Lower leg skin (tissue), 3 donors: ENCODE results near the gene PNKD.

Source experiments
- POLR2A ChIP-seq, 2 donors: fragments of 450-650 bp; IDR thresholded peaks; one replicate each; pipeline ENCODE4 v1.6.1; 2016 to 2017; ENCODE audit warnings: antibody characterized with exemption in 2 of 2, mild to moderate bottlenecking in 1 of 2, moderate library complexity in 1 of 2
- TF ChIP-seq, protein P1 (sequence below), 3 donors: fragments of 450-650 bp; IDR thresholded peaks; one replicate each; pipeline ENCODE4 v1.5.1; 2016; ENCODE audit warnings: antibody characterized with exemption in 3 of 3, mild to moderate bottlenecking in 3 of 3, moderate library complexity in 2 of 3

DNA sequence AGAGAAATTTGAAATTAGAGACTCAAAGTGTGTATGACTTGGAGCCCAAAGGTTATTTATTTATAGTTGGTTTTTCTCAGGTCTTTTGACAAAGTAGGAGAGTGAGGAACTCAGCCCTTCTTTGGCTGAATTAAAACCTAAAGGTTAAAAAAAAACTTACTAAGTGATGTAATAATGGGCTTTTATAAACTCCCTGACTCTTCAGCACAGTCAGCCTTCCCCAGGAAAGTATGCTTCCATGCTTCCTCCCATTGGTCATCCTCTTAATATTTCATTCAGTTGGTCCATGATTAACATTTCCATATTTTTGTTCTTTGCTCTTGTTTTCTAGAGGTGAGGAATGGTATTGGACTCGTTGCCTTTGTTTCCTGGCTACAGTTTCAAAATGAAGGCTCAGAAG, 46.1 kb upstream of the PNKD start:
- TF ChIP-seq POLR2A (IDR thresholded peaks at IDR 0.05) = no peak
- TF ChIP-seq, protein P1, sequence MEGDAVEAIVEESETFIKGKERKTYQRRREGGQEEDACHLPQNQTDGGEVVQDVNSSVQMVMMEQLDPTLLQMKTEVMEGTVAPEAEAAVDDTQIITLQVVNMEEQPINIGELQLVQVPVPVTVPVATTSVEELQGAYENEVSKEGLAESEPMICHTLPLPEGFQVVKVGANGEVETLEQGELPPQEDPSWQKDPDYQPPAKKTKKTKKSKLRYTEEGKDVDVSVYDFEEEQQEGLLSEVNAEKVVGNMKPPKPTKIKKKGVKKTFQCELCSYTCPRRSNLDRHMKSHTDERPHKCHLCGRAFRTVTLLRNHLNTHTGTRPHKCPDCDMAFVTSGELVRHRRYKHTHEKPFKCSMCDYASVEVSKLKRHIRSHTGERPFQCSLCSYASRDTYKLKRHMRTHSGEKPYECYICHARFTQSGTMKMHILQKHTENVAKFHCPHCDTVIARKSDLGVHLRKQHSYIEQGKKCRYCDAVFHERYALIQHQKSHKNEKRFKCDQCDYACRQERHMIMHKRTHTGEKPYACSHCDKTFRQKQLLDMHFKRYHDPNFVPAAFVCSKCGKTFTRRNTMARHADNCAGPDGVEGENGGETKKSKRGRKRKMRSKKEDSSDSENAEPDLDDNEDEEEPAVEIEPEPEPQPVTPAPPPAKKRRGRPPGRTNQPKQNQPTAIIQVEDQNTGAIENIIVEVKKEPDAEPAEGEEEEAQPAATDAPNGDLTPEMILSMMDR (IDR thresholded peaks at IDR 0.05) = no peak
